ENCODE results near the gene JAML.

JAML gene

DNA sequence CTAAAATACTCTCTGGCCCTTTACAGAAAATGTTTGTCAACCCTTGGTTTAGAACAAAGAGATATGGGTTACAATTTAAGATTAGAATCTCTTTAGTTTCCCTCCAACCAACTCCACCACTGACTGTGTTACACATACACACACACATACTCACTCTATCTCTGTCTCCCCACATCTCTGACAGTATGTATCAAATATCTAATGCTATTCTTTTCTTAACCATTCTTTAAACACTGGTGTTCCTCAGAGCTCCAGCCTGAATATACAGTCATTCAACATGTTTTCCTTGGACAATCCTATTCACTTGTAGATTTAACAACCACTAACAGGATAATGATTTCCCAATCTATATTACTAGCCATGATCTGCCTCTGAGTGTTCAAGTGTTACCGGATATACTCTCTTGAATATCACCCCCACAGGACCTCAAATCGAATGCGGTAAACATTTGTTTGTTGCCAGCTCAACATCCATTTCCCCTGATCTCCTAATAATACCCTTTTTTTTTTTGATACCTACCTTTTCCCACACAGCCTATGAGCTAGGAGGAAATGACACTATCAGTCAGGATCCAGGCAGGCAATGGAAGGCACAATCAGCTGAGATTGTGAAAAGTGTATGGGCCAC is 21.2 kb upstream of the JAML start:
- TF ChIP-seq TAF1 (IDR thresholded peaks at IDR 0.05; ENCODE audit: borderline replicate concordance, insufficient read depth, low read length) (no peak), SIN3A (IDR thresholded peaks at IDR 0.05; ENCODE audit: borderline replicate concordance, insufficient read depth, low read length) (no peak), POLR2AphosphoS5 (IDR thresholded peaks at IDR 0.05; ENCODE audit: low read depth, low read length) (no peak), FOXP2 (optimal IDR thresholded peaks at IDR 0.05; ENCODE audit: borderline replicate concordance, extremely low read depth, extremely low read length, insufficient read depth) (no peak)
- TF ChIP-seq, protein P1, sequence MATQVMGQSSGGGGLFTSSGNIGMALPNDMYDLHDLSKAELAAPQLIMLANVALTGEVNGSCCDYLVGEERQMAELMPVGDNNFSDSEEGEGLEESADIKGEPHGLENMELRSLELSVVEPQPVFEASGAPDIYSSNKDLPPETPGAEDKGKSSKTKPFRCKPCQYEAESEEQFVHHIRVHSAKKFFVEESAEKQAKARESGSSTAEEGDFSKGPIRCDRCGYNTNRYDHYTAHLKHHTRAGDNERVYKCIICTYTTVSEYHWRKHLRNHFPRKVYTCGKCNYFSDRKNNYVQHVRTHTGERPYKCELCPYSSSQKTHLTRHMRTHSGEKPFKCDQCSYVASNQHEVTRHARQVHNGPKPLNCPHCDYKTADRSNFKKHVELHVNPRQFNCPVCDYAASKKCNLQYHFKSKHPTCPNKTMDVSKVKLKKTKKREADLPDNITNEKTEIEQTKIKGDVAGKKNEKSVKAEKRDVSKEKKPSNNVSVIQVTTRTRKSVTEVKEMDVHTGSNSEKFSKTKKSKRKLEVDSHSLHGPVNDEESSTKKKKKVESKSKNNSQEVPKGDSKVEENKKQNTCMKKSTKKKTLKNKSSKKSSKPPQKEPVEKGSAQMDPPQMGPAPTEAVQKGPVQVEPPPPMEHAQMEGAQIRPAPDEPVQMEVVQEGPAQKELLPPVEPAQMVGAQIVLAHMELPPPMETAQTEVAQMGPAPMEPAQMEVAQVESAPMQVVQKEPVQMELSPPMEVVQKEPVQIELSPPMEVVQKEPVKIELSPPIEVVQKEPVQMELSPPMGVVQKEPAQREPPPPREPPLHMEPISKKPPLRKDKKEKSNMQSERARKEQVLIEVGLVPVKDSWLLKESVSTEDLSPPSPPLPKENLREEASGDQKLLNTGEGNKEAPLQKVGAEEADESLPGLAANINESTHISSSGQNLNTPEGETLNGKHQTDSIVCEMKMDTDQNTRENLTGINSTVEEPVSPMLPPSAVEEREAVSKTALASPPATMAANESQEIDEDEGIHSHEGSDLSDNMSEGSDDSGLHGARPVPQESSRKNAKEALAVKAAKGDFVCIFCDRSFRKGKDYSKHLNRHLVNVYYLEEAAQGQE (IDR thresholded peaks at IDR 0.05; ENCODE audit: insufficient read depth in 1 of 2, low read depth in 2 of 2, low read length in 2 of 2): no peak

DNA sequence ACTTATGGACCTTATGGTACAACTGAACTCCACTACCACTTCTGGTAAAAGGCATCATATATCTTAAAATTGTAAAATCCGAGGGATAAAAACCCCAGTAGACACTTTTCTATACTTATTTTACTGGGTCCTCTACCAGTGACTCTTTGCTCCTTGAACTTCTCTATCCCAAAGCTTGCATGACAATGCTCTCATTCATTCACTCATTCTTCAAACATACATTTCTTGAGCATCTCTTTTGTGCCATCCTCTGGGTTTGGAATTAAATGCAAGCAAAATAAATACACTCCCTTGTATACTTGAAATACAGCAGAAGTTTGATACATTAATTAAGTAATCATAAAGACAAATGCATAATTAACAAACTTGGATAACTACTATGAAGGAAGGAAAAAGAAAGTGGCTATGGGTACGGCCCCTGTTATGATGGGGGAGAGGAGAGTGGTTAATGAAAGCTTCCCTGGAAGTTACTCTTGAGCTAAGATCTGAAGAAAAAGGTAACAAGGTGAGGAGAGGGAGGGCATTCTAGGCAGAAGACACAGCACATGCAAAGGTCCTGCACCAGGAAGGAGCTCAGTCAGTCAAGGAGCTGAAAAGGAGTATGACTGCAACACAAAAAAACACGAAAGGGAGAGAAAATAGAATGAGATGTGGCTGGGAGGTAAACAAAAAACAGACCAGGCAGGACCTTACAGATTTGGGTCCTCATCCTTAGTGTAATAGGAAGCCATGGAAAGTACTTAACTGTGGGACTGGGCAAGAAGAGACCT is 19.4 kb upstream of the JAML start:
- TF ChIP-seq FOXP2 (optimal IDR thresholded peaks at IDR 0.05; ENCODE audit: borderline replicate concordance, extremely low read depth, extremely low read length, insufficient read depth) (no peak), TAF1 (IDR thresholded peaks at IDR 0.05; ENCODE audit: borderline replicate concordance, insufficient read depth, low read length) (no peak), SIN3A (IDR thresholded peaks at IDR 0.05; ENCODE audit: borderline replicate concordance, insufficient read depth, low read length) (no peak), POLR2AphosphoS5 (IDR thresholded peaks at IDR 0.05; ENCODE audit: low read depth, low read length) (no peak)
- TF ChIP-seq, protein P1 (IDR thresholded peaks at IDR 0.05; ENCODE audit: insufficient read depth in 1 of 2, low read depth in 2 of 2, low read length in 2 of 2): no peak

DNA sequence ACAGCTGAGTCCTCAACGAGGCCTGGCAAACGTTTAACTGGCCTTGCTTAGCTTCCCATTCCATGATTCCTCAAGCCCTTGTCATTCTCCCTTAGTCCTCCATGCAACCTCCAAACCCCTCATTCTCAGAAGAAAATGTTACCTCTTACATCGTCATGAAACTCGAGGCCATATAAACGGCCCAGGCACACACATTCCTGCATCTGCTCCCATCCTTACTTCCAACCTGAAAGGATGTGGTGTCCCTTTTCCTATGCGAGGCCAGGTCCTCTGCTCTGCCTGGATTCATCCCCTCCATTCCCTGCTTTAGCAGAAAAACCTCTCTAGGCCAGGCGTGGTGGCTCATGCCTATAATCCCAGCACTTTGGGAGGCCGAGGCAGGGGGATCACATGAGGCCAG is 18.4 kb upstream of the JAML start:
- TF ChIP-seq, protein P1 (IDR thresholded peaks at IDR 0.05; ENCODE audit: insufficient read depth in 1 of 2, low read depth in 2 of 2, low read length in 2 of 2): no peak
- TF ChIP-seq TAF1 (IDR thresholded peaks at IDR 0.05; ENCODE audit: borderline replicate concordance, insufficient read depth, low read length) (no peak), FOXP2 (optimal IDR thresholded peaks at IDR 0.05; ENCODE audit: borderline replicate concordance, extremely low read depth, extremely low read length, insufficient read depth) (no peak), POLR2AphosphoS5 (IDR thresholded peaks at IDR 0.05; ENCODE audit: low read depth, low read length) (no peak), SIN3A (IDR thresholded peaks at IDR 0.05; ENCODE audit: borderline replicate concordance, insufficient read depth, low read length) (no peak)

DNA sequence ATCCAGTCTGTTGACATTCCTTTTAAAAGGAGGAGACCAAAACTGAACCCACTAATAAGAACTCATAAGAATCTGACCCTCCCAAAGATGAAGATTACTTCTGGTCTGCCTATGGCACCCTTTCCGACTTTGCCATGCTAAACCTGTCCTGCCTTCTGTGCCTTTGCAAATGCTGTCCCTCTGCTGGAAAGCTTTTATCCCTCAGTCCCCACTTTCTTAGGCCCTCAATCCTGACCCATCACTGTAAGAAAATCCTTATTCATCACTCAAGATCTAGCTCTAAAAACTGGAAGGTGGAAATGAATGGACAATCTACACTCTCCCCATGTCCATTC is 16.9 kb upstream of the JAML start:
- TF ChIP-seq FOXP2 (optimal IDR thresholded peaks at IDR 0.05; ENCODE audit: borderline replicate concordance, extremely low read depth, extremely low read length, insufficient read depth) (no peak), POLR2AphosphoS5 (IDR thresholded peaks at IDR 0.05; ENCODE audit: low read depth, low read length) (no peak), SIN3A (IDR thresholded peaks at IDR 0.05; ENCODE audit: borderline replicate concordance, insufficient read depth, low read length) (no peak), TAF1 (IDR thresholded peaks at IDR 0.05; ENCODE audit: borderline replicate concordance, insufficient read depth, low read length) (no peak)
- TF ChIP-seq, protein P1 (IDR thresholded peaks at IDR 0.05; ENCODE audit: insufficient read depth in 1 of 2, low read depth in 2 of 2, low read length in 2 of 2): no peak
